Right lobe of liver (tissue), 4 donors: Measurements from ENCODE around the gene IMP4.

Source experiments
- POLR2A ChIP-seq: fragments of 450-650 bp; IDR thresholded peaks from one replicate; pipeline ENCODE4 v1.6.1; 2017; ENCODE audit warnings: antibody characterized with exemption, mild to moderate bottlenecking
- TF ChIP-seq, protein P1 (sequence below), 4 donors: fragments of 200-600 bp in 3 of 4; fragments of 450-650 bp in 1 of 4; IDR thresholded peaks; one replicate each; pipeline versions ENCODE4 v1.5.1 to v1.8.0; 2016 to 2022; ENCODE audit warnings: antibody characterized with exemption in 4 of 4, mild to moderate bottlenecking in 2 of 4
- donor health status: DM: no; HTN: no; CAD: no.
- donor health status: DM: no; HTN: no; CAD: no.
- donor health status: DM: no; HTN: yes; CAD: no.

DNA sequence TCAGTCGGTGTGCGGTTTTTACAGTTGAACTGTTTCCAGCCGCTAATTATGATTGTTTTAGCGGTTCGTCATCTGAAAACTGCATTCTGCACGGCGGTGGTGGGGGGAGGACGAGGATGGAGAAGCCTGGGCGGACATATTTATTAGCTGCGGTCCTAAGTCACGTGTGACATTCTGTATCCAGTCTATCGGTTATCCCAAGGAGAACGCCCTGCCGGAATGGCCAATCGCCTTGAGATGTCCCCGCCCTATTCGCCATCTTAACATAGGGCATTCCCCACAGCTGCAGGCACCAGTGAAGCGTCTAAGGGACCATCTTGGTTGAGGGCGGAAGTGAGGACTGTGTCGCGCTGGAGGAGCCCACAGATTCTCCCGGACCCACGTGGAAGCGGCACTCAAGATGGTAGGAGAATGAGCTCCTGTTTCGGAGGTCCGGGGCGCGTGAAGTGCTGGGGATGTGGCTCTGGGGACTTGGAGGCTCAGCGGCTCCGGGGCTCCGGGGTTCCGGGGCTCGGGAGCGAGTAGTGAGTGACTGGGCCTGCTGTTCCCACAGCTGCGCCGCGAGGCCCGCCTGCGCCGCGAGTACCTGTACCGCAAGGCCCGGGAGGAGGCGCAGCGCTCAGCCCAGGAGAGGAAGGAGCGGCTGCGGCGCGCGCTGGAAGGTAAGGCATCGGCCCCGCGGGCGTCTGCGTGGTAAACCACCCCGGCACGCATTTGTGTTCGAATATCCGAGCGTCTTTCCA is at the start of gene IMP4:
- TF ChIP-seq, protein P1, sequence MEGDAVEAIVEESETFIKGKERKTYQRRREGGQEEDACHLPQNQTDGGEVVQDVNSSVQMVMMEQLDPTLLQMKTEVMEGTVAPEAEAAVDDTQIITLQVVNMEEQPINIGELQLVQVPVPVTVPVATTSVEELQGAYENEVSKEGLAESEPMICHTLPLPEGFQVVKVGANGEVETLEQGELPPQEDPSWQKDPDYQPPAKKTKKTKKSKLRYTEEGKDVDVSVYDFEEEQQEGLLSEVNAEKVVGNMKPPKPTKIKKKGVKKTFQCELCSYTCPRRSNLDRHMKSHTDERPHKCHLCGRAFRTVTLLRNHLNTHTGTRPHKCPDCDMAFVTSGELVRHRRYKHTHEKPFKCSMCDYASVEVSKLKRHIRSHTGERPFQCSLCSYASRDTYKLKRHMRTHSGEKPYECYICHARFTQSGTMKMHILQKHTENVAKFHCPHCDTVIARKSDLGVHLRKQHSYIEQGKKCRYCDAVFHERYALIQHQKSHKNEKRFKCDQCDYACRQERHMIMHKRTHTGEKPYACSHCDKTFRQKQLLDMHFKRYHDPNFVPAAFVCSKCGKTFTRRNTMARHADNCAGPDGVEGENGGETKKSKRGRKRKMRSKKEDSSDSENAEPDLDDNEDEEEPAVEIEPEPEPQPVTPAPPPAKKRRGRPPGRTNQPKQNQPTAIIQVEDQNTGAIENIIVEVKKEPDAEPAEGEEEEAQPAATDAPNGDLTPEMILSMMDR (IDR thresholded peaks at IDR 0.05) = peak; percentile 21 to 38 (median 34)
- TF ChIP-seq POLR2A = peak; percentile 13
